Heart left ventricle (tissue), 16 donors: ENCODE data around the gene PRKAR1B. TPM values are rescaled to one million over a fixed set of nuclear protein-coding genes. Genes with fewer than 3 reads are reported as not detected.

Experiments used
- ATAC-seq, 4 donors: fragments of 200-7000 bp; cut with Tn5 transposase; one replicate each; pipeline ENCODE4 v1.9.1; 2020 to 2022; ENCODE audit warnings: moderate library complexity in 4 of 4, mild to moderate bottlenecking in 3 of 4, moderate number of reproducible peaks in 1 of 4
- DNase-seq, 5 donors: peaks; one replicate each; pipeline ENCODE4 v3.0.0-alpha.2; 2020
- H3K27ac ChIP-seq, 12 donors: fragments of 200-600 bp; sonication (generic) in 4 of 12; one replicate each; pipeline versions ENCODE4 v1.5.0 to v1.8.0; 2016 to 2022; ENCODE audit warnings: mild to moderate bottlenecking in 2 of 12
- H3K27me3 ChIP-seq, 9 donors: fragments of 200-600 bp; sonication (generic) in 2 of 9; one replicate each; pipeline versions ENCODE4 v1.5.1 to v1.8.0; 2016 to 2022; ENCODE audit warnings: mild to moderate bottlenecking in 3 of 9
- H3K36me3 ChIP-seq, 9 donors: fragments of 200-600 bp; sonication (generic) in 2 of 9; one replicate each; pipeline versions ENCODE4 v1.5.0 to v1.8.0; 2018 to 2022; ENCODE audit warnings: mild to moderate bottlenecking in 2 of 9
- H3K4me1 ChIP-seq, 12 donors: fragments of 200-600 bp; sonication (generic) in 4 of 12; one replicate each; pipeline versions ENCODE4 v1.5.0 to v1.8.0; 2016 to 2022; ENCODE audit warnings: mild to moderate bottlenecking in 3 of 12
- H3K4me3 ChIP-seq, 12 donors: fragments of 200-600 bp; sonication (generic) in 4 of 12; one replicate each; pipeline versions ENCODE4 v1.5.0 to v1.8.0; 2017 to 2022; ENCODE audit warnings: mild to moderate bottlenecking in 9 of 12, moderate library complexity in 4 of 12
- H3K9me3 ChIP-seq, 12 donors: fragments of 200-600 bp; sonication (generic) in 4 of 12; one replicate each; pipeline versions ENCODE4 v1.5.0 to v1.8.0; 2016 to 2022; ENCODE audit warnings: mild to moderate bottlenecking in 1 of 12
- POLR2A ChIP-seq, 2 donors: fragments of 450-650 bp; IDR thresholded peaks; one replicate each; pipeline ENCODE4 v1.6.1; 2017; ENCODE audit warnings: antibody characterized with exemption in 2 of 2, mild to moderate bottlenecking in 2 of 2, moderate library complexity in 2 of 2
- WGBS, 4 donors: extraction: QIAGEN DNeasy Blood & Tissue Kit in 2 of 4; methylation state at CpG; one replicate each; pipeline versions ENCODE4 v1.1.5 to v1.1.7; 2013 to 2018; 5-methylcytosine and 5-hydroxymethylcytosine counted together
- intact Hi-C, 10 donors: fragments of 100-400 bp; cut with DNase I; formaldehyde crosslinking; loops; one replicate each; pipeline versions ENCODE4 v1.11.1 to v1.14.2; 2022
- polyA plus RNA-seq, 2 donors: library from polyadenylated mRNA; stranded (reverse); fragments of 200-250 nt; gene quantifications; one replicate each; pipeline ENCODE4 v1.2.3, GENCODE V29; 2013
- total RNA-seq, 9 donors: library from RNA; depleted of rRNA in 2 of 9; stranded (reverse); fragments of >200 nt in 2 of 9; fragmentation: NEBNext Ultra II Directional in 3 of 9; extraction: Animal tissue kit (Norgen Biotek cat#: 25700) in 3 of 9; gene quantifications; one replicate each; pipeline versions ENCODE4 v1.1.0 to v1.2.4, GENCODE V29; 2016 to 2023
- TF ChIP-seq, protein P1 (sequence below), 12 donors: fragments of 200-600 bp; sonication (generic) in 4 of 12; IDR thresholded peaks; one replicate each; pipeline versions ENCODE4 v1.5.0 to v1.8.0; 2018 to 2022; ENCODE audit warnings: antibody characterized with exemption in 12 of 12, mild to moderate bottlenecking in 5 of 12
- donor health status: ischemic (EF 13 %, LVEDD 7.1; RV severe dilation, severe dysfunction).
- donor health status: healthy with polysubstance abuse.
- donor health status: DM: no; HTN: yes; CAD: no.
- donor health status: DM: no; HTN: no; CAD: no.
- donor health status: ischemic (EF 25% LVEDD 6.9; RV normal size, moderate dysfunction).
- donor health status: ischemic (EF 25% LVEDD 5.7; RV mildly dilated, moderate dysfunction).
- donor health status: healthy.
- donor health status: DM: yes; HTN: yes; CAD: no.
- donor health status: ischemic (EF 35%, LVEDD 5.7; RV mildly dilated, moderate dysfunction).
- donor health status: nonischemic (EF 11% LVEDD 7.7; RV severe dilation, severe dysfunction).
- donor health status: DM: yes; HTN: yes; CAD: no.
- donor health status: PGD.
- donor health status: ischemic (EF 29% LVEDD 5.4; RV normal size, mild dysfunction).
- donor health status: nonischemic (EF 23%, LVEDD 6.1; RV moderate dilation, normal function).

PRKAR1B gene
- total and polyA plus RNA-seq, 11 donors: 4.1 to 22.2 (median 17.9) TPM

DNA sequence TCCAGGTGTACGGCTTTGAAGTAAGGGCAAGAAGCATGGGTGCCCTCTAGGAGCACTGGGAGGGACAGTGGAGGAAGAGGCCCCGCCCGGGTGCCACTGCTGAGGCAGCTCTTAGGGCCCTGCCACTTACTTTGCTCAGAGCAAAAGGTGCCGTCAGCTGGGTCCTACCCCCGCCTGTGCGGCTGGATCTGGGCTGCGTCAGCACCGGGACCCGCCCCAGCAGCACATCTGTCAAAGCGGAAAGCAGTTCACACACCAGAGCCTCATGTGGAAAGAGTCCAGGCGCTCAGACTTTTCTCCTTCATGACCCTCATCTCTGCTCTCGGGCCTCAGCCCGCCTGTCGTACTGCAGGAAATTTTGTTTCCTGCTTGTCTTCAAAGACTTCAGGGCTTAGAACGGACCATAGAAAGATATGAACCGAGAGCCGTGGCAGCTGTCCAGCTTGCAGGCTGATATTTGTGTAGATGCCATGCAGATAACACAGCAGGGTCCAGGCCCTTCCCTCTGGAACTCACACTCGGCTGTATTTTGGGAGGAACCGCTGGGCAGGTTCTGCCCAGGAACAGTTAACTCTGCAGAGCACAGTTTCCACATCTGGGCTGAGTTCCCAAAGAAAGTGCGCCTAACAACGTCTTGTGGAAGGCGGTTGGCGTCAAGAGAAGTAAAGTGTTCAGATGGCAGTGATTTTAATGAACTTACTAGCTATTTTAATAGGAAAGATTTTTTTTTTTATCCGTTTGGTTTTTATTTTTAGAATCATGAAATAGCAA, 44.3 kb upstream of the PRKAR1B start:
- Histone ChIP-seq H3K4me1 (peaks cover 0 to 36% (median 23%) of the 10 kb centered on the region in 12 donors), H3K27ac (peak overlapping the region; percentile 20 to 89 (median 84)), H3K9me3 (no peaks in the 10 kb centered on the region), H3K36me3 (peaks cover 0 to 43% (median 28%) of the 10 kb centered on the region in 9 donors), H3K4me3 (peak overlapping the region in 2 of 12 donors; percentile 1 to 3), H3K27me3 (no peaks in the 10 kb centered on the region)
- TF ChIP-seq, protein P1, sequence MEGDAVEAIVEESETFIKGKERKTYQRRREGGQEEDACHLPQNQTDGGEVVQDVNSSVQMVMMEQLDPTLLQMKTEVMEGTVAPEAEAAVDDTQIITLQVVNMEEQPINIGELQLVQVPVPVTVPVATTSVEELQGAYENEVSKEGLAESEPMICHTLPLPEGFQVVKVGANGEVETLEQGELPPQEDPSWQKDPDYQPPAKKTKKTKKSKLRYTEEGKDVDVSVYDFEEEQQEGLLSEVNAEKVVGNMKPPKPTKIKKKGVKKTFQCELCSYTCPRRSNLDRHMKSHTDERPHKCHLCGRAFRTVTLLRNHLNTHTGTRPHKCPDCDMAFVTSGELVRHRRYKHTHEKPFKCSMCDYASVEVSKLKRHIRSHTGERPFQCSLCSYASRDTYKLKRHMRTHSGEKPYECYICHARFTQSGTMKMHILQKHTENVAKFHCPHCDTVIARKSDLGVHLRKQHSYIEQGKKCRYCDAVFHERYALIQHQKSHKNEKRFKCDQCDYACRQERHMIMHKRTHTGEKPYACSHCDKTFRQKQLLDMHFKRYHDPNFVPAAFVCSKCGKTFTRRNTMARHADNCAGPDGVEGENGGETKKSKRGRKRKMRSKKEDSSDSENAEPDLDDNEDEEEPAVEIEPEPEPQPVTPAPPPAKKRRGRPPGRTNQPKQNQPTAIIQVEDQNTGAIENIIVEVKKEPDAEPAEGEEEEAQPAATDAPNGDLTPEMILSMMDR (IDR thresholded peaks at IDR 0.05): no peak
- TF ChIP-seq POLR2A (IDR thresholded peaks at IDR 0.05): no peak
- intact Hi-C loops: loop anchor here in 6 of 10 donors (2.0 to 10.0 kb wide), 6 partner anchors 107 to 449 kb away; partner anchors contain the start of gene PDGFA (in 3 of the 6)
- 11 to 21% (median 17%) methylated on average over 18 to 24 of the region's 24 CpGs for WGBS, 4 donors
- DNase-seq: peak; percentile 84 to 90 (median 86)
- ATAC-seq: peak; percentile 78 to 94 (median 88)

DNA sequence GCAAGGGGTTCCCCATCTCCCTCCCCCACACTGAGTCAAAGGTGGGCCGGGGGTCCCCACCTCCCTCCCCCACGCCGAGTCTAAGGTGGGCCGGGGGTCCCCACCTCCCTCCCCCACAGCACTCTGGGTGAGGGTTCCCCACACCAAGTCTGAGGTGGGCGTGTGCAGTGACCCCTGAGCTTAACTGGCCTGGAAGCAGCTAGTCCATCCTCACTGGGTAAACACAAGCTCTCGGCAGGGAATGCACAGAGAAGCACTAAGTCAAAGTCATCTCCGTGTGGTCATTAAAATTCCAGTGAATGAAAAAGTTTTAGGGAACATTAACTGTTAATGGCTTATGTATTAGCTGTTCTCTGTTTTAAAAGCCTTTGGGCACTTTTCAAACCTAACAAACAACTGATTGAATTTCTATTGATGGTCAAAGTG, 43.7 kb upstream of the PRKAR1B start:
- 58 to 64% (median 60%) methylated on average over 7 of the region's 7 CpGs for WGBS, 4 donors
- intact Hi-C loops: loop anchor here in 5 of 10 donors (5.0 to 10.0 kb wide), 4 partner anchors 106 to 448 kb away; partner anchors contain the start of gene PDGFA (in 3 of the 5)

DNA sequence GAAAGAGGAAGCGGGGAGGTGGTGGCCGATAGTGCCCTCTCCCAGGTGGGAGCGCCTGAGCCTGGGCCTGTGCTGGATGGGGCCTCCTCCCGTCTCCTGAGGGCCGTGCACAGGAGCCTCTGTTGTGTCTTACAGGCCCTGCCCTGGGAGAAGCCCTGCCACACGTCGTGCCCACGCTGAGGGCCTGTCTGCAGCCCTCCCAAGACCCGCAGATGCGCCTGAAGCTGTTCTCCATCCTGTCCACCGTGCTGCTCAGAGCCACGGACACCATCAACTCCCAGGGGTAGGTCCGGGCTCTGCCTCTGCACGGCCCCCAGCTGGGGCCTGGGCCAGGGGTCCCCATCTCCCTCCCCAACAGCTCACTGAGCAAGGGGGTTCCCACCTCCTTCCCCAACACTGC, 43.3 kb upstream of the PRKAR1B start:
- intact Hi-C loops: loop anchor here in 5 of 10 donors (5.0 to 10.0 kb wide), 4 partner anchors 106 to 448 kb away; partner anchors contain the start of gene PDGFA (in 3 of the 5)
- DNase-seq: no peak
- ATAC-seq: no peak
- H3K36me3 ChIP-seq: peaks cover 0 to 43% (median 26%) of the 10 kb centered on the region in 9 donors
- no peaks in the 10 kb centered on the region for H3K9me3 ChIP-seq
- 91 to 94% (median 93%) methylated on average over 8 to 14 of the region's 14 CpGs for WGBS, 4 donors
- H3K27ac ChIP-seq: peak overlapping the region in 6 of 12 donors; percentile 78 to 89 (median 87)
- H3K4me1 ChIP-seq: peaks cover 0 to 36% (median 23%) of the 10 kb centered on the region in 12 donors
- H3K4me3 ChIP-seq: no peak overlapping the region
- H3K27me3 ChIP-seq: no peaks in the 10 kb centered on the region
- TF ChIP-seq, protein P1 (IDR thresholded peaks at IDR 0.05): no peak
- TF ChIP-seq POLR2A (IDR thresholded peaks at IDR 0.05): no peak

More for the DNA sequence above, 43.7 kb upstream of the PRKAR1B start:
- Histone ChIP-seq H3K9me3 (no peaks in the 10 kb centered on the region), H3K27me3 (no peaks in the 10 kb centered on the region), H3K4me3 (peak overlapping the region in 1 of 12 donors; percentile 3), H3K36me3 (peaks cover 0 to 43% (median 26%) of the 10 kb centered on the region in 9 donors), H3K27ac (peak overlapping the region; percentile 20 to 89 (median 84)), H3K4me1 (peaks cover 0 to 36% (median 23%) of the 10 kb centered on the region in 12 donors)
- TF ChIP-seq, protein P1 (IDR thresholded peaks at IDR 0.05): no peak
- no peak for TF ChIP-seq POLR2A (IDR thresholded peaks at IDR 0.05)
- DNase-seq: no peak
- ATAC-seq: no peak
